A549 treated with CpdA at 1 μM for 4 hours (cell line): ENCODE data around the gene TRAIP. TPM values are rescaled to one million over a fixed set of nuclear protein-coding genes. Genes with fewer than 3 reads are reported as not detected.

Experiments used
- total RNA-seq: library from RNA; stranded (reverse); fragments of 200-300 nt; extraction: Qiagen RNA extraction; gene quantifications from 5 replicates; pipeline ENCODE4 v1.2.3, GENCODE V29; 2022; ENCODE audit warnings: low read depth

TRAIP gene, protein sequence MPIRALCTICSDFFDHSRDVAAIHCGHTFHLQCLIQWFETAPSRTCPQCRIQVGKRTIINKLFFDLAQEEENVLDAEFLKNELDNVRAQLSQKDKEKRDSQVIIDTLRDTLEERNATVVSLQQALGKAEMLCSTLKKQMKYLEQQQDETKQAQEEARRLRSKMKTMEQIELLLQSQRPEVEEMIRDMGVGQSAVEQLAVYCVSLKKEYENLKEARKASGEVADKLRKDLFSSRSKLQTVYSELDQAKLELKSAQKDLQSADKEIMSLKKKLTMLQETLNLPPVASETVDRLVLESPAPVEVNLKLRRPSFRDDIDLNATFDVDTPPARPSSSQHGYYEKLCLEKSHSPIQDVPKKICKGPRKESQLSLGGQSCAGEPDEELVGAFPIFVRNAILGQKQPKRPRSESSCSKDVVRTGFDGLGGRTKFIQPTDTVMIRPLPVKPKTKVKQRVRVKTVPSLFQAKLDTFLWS
- total RNA-seq = 11.7 to 15.5 TPM (median 13.2 TPM) in 5 replicates

DNA sequence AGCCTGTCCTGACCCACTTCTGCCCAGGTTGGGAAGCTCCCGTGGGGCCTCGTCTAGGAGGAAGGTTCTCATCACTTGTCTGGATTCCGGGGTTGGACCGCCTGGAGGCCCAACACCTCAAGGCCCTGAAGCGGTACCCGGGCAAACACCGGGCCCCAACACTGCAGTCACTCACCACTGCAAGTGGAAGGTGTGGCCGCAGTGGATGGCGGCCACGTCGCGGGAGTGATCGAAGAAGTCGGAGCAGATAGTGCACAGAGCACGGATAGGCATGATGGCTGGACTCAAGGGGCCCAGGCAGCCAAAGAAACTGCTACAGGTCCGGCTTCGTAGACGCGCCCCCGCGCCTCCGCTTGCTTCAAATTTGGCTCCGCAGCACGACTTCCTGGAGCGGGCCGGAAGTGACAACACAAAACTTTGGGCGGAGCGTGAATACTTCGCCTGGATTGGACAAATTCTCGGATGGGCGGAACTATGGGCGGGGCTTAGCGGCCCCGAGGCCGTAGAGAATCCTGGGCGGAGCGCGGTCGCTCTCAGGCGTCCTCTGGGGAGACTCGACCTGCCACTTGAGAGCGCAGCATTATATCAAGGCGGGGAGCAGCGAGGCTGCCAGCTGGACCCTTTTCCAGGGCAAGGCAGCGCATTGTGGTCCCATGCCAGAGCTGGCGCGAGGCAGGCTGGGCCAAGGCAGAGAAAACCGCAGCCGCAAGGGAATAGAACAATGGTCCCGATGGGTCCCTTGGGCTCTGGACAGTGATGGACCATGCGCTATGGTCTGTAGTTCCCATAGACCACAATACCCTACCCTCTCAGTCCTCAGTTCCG, at the start of gene TRAIP:
Gene TRAIP, minus strand, starts transcription at position 384 of the 825 bp plus-strand sequence. Its CDS starts 111 bp downstream, at position 273.

DNA sequence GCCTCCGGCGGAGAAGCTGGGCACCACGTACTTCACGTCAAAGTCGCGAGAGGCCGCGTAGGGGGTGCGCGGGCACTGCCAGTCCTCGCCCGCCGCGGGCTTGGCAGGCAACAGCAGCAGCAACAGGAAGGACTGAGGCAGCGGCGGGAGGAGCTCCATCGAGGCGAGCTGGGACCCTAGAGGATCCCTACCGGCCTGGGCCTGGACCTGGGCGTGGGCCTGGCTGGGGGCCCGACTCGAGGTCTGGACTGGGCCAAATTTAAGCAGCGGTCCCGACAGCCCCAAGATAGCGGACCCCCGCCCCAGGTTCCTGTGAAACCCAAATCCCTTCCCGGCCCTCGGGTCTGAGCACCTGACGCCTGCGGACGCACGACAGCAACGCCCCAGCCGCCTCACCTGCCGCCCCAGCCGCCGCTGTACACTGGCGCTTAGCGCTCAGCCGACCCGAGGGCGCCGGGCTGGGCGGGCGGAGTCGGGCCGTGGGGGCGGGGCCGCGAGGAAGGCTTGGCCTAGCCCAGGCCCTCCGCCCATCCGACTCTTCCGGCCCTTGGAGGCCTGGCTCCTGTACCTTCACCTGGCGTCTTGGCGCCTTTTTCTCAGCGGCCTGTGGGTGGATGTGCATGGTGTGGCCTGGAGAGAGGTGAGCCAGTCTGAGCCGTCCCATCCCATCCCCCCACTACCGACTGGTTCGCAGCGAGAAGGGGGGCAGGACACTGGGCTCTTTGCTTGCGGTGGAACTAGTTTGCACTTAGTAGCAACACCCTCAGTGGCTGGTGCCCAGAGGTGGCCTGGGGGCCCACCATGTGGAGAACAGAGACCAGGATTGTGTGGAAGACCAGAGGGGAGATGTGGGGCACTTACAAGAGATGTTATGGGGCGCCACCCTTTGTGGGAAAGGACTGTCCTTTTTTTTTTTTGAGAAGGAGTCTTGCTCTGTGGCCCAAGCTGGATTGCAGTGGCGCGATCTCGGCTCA, 47.4 kb upstream of the TRAIP start, which contains the start of gene MST1R:
Gene MST1R, minus strand, starts transcription at position 423 of the 974 bp plus-strand sequence. Its CDS starts 264 bp downstream, at position 159.

DNA sequence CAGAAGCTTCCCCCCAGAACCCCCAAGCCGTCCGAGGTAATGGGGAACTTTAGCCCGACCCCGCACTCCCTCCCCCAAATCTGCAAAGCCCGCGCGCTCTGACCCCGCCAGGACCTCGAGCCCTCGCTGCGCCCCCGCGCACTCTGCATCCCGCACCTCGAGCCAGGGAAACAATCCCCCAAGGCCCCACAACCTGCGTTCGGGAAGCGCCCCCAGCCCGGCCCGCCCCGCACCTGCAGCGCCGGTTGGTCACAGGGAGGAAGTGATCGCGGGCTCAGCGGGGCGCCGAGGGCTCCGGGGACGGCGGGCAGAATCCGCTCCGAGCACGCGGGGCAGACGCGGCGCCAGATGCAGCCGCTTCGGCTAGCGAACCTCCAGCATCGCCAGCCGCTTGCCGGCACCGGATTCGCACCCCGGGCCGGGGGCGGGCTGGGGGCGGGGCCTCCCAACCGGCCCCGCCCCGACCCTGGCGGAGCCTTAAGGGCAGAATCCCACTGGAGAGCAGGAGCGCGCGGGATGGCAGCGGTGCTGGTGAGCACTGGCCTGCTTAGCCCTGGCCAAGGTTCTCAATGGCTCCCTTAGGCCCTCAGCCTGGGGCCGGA, 13.3 kb upstream of the TRAIP start, which contains the start of gene CAMKV:
Gene CAMKV, minus strand, starts transcription at position 382 of the 602 bp plus-strand sequence. CDS start 7,518 bp downstream, outside the sequence.

DNA sequence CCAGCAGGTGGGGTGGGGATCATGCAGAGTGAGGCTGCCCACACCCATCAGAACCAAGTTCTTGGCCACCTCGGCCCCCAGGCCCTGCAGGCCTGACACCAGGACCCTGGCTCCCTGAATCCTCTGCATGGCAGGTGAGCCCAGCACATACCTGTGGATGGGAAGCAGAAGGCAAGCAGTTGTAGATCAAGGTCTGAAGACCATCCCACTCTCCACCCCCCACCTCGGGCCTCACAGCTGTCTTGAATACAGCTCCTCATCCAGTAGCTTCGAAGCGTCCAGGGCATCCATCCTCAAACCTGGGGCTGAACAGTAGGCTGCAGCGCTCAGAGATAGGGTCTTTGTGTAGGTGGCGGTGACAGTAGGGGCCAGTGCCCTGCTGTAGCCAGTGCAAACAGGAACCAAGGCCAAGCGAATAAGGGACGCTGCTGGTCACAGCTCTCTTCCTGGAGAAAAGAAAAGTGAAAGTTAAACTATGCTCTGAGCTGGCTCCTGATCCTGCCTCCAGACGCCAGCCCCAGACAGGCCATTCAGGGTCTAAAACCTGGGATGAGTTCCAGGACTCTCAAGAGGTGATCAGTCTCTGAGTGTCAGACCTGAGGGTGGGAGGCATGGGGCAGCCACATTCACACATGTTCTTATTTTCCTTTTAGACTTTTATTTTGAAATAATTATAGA, 42.7 kb downstream of the TRAIP start, which contains the start of gene UBA7:
Gene UBA7, minus strand, starts transcription at position 457 of the 678 bp plus-strand sequence. Its CDS starts 166 bp downstream, at position 291.

DNA sequence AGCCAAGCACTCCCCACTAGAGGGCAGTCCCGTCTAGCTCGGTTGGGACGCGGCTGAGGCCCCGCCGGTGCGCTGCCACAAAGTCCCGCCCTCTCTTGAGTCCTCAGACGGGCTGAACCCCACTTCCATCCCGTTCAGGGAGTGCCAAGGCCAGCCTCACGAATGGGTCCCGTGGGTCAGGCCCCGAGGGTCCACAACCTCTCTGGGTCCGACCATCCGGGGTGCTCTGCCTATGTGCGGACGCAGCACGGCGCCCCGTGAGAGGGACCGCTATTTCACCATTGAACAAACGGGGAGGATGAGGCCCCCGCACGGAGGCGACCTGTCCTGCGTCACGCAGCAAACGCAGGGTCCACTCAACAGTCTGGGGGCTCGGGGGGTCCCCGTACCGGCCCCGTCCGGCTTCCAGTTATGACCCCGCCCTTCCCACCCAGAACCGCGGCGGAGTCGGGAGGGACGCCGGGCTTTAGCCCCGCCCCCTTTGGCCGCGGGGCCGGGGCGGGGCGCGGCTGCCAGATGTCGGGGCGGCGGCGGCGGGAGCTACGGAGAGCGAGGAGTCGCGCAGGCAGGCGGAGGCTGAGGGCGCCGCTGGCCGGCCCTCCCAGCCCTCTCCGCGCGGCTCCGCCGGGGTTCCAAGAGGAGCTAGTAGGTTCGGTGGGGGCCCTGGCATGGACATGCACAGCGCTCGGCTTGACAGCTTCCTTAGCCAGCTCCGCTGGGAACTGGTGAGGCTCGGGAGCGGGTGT, 53.5 kb downstream of the TRAIP start, which contains the start of gene INKA1:
Gene INKA1, plus strand, starts transcription at position 543 of the 746 bp plus-strand sequence. Its CDS starts 132 bp downstream, at position 675.

DNA sequence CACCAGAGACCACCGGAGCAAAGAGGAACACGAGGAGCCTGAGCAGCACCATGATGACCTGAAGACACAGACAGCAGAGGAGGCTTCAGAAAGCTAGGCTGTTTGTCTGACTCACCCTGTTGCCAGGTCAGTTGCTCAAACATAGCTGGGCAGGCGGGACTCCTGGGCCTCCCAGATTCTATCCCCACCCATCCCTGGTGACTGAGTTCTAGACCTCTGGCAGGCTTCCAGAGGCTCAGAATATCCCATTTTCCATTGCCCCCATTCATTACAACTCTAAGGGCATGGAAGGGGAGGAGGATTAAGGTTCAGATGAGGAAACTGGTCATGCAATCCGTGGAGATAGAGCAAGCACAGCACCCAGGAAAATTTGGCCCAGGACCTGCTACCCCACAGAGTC, 56.6 kb downstream of the TRAIP start, which contains the start of gene CDHR4:
Gene CDHR4, minus strand, starts transcription at position 113 of the 400 bp plus-strand sequence. Its CDS starts 61 bp downstream, at position 52.

DNA sequence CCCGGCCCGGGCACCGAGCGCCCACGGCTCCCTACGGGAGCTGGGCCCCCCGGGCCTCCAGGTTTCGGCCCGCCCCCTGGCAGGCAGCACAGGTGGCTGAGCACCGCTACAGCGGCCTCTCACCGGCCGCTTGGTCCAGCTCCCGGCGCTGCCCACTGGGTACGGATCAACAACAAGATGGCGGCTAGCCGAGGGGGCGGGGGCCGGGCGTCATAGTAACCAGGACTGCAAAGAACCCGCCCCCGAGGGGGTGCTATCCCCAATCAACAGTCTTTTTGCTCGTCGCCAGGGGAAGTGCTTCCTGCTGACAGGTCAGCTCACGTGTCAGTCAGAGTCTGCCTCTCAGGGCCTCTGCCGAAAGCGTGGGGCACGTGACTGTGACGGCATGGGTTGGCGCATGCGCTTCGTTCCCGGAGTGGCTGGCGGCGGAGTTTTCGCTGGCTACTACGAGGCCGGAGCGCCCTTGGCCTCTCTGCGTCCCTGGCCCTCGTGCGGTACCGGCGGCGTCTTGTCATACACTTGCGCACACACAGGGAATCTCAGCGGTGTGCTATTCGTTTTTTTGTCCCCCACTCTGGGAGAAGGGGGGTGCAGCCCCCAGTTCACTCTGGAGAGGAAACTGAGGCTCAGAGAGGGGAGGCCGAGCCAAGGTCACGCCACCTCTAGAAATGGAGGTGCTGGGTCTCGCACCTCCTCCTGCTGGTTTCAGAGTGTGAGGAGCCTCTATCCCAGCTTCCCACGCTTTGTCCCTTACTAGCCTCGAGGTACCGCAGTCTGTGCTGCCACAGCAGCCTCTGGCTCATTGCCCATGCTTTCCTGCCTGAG, 69.8 kb downstream of the TRAIP start, which contains the start of gene IP6K1:
Gene IP6K1, minus strand, starts transcription at position 186 of the 825 bp plus-strand sequence. CDS start 38,502 bp downstream, outside the sequence.

Other genes with a start within 250 kb of the TRAIP start
- 59.0 to 65.7 TPM (median 64.8 TPM) in 5 replicates for gene APEH, start 182.2 kb downstream of the TRAIP start, total RNA-seq
- gene MST1, start 167.1 kb downstream of the TRAIP start, total RNA-seq = 0.89 to 2.0 TPM (median 1.8 TPM) in 5 replicates
- 12.5 to 17.1 TPM (median 14.8 TPM) in 5 replicates for gene RNF123, start 167.0 kb downstream of the TRAIP start, total RNA-seq
- 0.26 to 1.7 TPM (median 0.57 TPM) in 5 replicates for gene AMIGO3, start 136.9 kb downstream of the TRAIP start, total RNA-seq
- 16.2 to 22.6 TPM (median 21.3 TPM) in 5 replicates for gene GMPPB, start 132.6 kb downstream of the TRAIP start, total RNA-seq
- gene IP6K1, start 70.0 kb downstream of the TRAIP start, total RNA-seq = 21.6 to 22.8 TPM (median 22.2 TPM) in 5 replicates
- gene CDHR4, start 56.7 kb downstream of the TRAIP start, total RNA-seq = 0.16 to 0.53 TPM (median 0.40 TPM) in 5 replicates
- gene INKA1, start 53.3 kb downstream of the TRAIP start, total RNA-seq = 1.6 to 2.1 TPM (median 2.0 TPM) in 5 replicates
- gene UBA7, start 42.6 kb downstream of the TRAIP start, total RNA-seq = 0.31 to 0.51 TPM (median 0.51 TPM) in 5 replicates
- 0.29 to 0.51 TPM (median 0.37 TPM) in 5 replicates for gene CAMKV, start 13.3 kb upstream of the TRAIP start, total RNA-seq
- 5.0 to 10.2 TPM (median 7.9 TPM) in 5 replicates for gene MST1R, start 47.3 kb upstream of the TRAIP start, total RNA-seq
- 5.0 to 9.9 TPM (median 8.2 TPM) in 5 replicates for gene MON1A, start 73.2 kb upstream of the TRAIP start, total RNA-seq
- 25.8 to 31.8 TPM (median 28.7 TPM) in 5 replicates for gene RBM6, start 83.6 kb upstream of the TRAIP start, total RNA-seq
- 30.1 to 34.5 TPM (median 32.8 TPM) in 5 replicates for gene RBM5, start 232.4 kb upstream of the TRAIP start, total RNA-seq